GM18909 (cell line): ENCODE data around the gene ADH1B.
"Not testable (repeated sequence)": the region's sequence is repeated elsewhere in the genome, so short reads cannot be mapped to it uniquely, and the experiment has no call there.

Experiments used
- ATAC-seq: cut with Tn5 transposase; IDR thresholded peaks from one replicate; pipeline ENCODE4 v1.9.1; 2021; ENCODE audit warnings: mild to moderate bottlenecking; ENCODE audit not compliant: unreplicated experiment, poor library complexity

The ADH1B gene

DNA sequence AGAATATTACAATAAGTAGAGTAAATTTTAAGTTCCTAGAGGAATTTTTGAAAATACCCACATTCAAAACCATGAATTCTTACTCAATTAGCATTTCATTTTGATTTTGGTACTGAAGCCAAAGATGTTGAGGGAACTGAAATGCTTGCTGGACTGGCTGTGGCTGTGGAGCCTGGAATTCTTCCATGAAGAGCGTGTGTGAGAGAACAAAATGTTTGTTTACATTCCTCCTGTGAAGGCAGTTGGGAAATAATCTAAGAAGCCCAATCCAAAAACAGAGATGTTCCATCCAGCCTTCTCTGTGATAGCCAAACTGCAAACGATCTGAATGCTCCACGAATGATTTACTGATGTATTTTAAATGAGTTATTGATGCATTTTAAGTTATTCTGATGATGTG lies 3.8 kb upstream of the ADH1B start:
- ATAC-seq: no peak

DNA sequence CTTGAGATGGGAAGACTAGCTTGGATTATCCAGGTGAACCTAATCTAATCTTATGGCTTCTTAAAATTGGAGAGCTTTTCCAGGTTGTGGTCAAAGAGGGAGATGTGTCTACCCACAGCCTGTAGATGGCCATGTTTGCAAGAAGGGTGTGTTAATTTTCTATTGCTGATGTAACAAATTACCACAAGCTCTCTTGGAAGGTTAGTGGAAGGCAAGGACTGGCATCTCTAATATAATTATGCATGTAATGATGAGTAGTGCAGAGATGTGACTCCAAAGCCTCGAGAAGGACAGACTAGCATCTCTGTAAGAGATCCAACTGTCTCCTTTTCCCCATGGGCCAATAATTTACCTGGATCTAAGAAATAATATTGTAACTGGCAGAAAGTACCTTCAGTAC lies 3.2 kb upstream of the ADH1B start:
- no peak for ATAC-seq

DNA sequence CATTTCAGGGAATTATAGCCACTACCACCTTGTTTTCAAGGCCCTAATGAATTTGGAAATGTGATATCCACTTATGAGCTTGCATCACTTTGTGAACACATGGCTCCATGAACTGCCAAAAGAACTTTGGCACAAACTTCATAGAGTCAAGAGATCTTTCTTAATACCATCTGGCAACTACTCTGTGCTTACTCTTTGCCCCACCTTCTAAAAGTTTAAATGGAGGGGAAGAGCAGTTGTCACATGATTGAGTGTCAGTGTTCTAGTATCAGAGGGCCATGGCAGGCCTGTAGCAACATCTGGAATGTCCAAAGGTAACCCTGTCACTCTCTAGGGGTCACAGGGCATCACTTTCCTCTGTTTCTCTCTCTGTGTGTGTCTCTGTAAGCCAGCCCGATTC lies 2.6 kb upstream of the ADH1B start:
- no peak for ATAC-seq

DNA sequence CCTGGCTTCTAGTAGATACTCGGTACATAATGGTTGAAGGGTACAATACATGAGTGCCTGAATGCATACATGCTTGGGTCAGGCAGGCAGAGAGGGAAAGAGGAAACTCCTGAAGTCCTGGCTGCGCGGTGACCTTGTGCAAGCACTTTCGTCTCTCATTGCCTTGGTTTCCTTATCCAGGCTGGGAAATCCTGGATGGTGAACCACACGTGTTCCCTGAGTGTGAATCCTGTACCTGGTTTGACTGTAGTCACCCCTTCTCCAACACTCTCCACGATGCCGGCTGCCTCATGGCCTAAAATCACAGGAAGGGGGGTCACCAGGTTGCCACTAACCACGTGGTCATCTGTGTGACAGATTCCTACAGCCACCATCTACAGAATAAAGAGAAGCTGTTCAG lies 3.4 kb downstream of the ADH1B start:
- ATAC-seq: not testable (repeated sequence)

DNA sequence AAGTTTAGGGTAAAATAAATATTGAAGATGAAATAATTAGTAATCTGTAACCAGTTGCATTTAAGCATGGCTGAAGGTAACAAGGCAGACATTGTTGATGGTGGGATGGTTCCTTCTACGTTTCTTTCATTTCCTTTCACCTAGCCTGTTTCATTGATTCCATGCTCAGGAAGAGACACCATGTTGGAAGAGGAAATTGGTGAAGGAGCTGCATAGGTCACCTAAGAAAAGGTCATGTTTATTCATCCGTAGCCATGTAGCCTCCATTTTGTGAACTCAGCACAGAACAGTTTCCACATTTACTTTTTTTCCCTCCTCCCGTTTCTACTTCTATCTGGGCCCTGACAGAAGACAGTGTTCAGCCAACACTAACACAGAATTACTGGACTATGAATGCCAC lies 3.8 kb downstream of the ADH1B start:
- ATAC-seq: no peak

GRCh38 chr4:99315839-99316238 lies 5.4 kb downstream of the ADH1B start:
- ATAC-seq: no peak

GRCh38 chr4:99314211-99314610 lies 7.0 kb downstream of the ADH1B start:
- no peak for ATAC-seq

- ATAC-seq: no peak
Measured at GRCh38 chr4:99310389-99310788, 10.8 kb downstream of the ADH1B start.

DNA sequence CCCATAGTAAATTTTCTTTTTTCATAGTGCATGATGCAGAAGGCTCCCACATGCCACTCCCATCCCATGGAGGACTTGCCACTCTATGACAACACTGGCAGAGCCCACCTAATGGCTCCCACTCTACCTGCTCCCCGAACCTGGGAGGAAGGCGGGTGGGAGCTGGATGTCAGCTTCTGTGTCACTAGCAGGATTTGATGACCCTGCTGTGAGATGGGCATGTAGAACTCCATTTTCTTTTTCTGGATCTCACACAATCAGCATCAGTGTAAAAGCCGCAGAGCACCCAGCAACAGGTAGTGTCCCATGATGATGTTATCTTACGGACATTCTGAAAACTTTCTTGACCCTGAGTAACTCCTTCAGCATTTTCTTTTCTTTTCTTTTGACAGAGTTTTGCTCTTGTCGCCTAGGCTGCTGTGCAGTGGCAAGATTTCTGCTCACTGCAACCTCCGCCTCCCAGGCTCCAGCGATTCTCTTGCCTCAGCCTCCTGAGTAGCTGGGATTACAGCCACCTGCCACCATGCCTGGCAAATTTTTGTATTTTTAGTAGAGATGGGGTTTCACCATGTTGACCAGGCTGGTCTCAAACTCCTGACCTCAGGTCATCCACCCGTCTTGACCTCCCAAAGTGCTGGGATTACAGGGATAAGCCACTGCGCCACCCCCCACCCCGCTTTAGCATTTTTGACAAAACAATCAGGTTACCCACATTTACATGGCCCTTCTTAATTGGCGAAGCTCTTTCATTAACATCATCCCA lies 15.4 kb downstream of the ADH1B start:
- ATAC-seq: no peak

- no peak for ATAC-seq
Measured at GRCh38 chr4:99301376-99302164, 19.6 kb downstream of the ADH1B start.

- ATAC-seq: no peak
Measured at GRCh38 chr4:99300934-99301333, 20.3 kb downstream of the ADH1B start.

GRCh38 chr4:99293357-99293756 lies 27.8 kb downstream of the ADH1B start:
- no peak for ATAC-seq

- no peak for ATAC-seq
Measured at GRCh38 chr4:99290848-99291786, 30.1 kb downstream of the ADH1B start, which contains the start of gene ADH1A. Gene ADH1A, minus strand, starts transcription at chr4:99290985. Its CDS starts 71 bp downstream, at chr4:99290914.

GRCh38 chr4:99285387-99285786 lies 35.8 kb downstream of the ADH1B start:
- no peak for ATAC-seq

GRCh38 chr4:99282731-99283130 lies 38.5 kb downstream of the ADH1B start:
- no peak for ATAC-seq

DNA sequence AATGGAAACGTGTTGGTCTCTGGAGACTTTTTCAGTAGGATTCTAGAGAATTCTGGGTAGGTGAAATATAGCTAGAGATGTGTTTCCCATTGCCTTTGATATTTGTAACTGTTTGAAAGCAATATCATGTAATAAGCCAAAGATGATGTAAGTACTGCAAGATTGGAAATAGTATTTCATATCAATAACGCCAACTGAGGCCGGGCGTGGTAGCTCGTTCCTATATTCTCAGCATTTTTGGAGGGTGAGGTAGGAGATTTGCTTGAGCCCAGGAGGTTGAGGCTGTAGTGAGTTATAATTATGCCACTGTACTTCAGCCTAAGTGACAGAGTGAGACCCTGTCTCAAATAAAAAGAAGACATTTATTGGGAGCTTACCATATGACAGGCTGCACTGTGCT lies 39.9 kb downstream of the ADH1B start:
- ATAC-seq: no peak

DNA sequence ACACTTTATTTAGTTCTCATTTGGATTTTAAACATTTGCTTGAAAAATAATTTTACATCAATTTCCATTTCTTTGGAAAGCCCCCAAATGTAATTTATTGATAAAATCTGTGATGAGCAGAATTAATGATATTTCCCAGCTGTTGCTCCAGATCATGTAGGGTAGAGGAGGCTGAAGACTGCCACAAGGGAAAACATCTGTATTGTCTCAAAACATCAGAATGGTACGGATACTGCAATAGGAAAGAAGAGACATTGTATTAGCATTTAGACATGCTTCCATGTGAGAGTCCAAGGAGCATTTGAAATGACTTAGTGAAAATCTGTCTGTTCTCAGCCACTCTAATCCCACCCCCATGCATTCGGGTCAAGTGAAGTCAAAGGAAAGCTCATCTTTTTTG lies 44.8 kb downstream of the ADH1B start:
- ATAC-seq: no peak

DNA sequence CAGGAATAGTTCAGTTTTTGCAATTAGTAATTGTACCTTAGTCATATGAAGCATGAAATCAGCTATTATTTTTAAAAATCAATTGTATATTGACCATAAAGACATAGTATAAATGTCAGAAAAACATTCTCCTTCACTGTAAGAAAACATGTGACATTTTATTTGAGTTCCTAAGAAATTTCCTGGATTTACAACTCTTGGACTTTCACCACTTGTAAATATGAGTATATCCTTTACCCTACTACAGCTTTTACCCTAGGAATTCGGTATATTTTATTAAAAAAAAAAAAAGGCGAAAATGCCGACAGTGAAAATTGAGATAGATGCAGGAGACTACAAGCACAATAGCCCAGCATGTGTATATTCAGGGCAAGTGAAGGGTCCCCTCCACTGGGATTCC lies 45.3 kb downstream of the ADH1B start:
- ATAC-seq: no peak

- no peak for ATAC-seq
Measured at GRCh38 chr4:99275050-99275449, 46.2 kb downstream of the ADH1B start.

DNA sequence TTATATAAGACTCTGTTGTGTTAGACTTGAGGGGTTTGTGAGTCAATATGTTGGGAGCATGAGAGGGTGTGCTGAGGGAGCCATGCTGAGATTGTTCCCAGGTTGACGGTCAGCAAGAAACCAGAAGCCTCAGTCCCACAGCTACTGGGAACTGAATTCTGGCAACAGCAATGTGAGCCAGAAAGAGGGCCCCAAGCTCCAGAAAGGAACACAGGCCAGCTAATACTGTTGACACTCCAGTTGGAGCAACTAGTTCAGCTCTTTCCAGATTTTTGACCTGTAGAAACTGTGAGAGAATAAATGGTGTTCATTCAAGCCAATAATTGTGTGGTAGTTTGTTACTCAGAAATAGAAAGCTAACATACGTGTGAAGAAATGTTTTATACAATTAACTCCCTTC lies 47.5 kb downstream of the ADH1B start:
- no peak for ATAC-seq

GRCh38 chr4:99264927-99265326 lies 56.3 kb downstream of the ADH1B start:
- no peak for ATAC-seq
